ENCODE data around the gene MLLT6.
A peak's percentile ranks its signal among the peaks of the same experiment; 100 is the strongest.

MLLT6 gene

GRCh38 chr17:38676706-38677504 is 28.2 kb upstream of the MLLT6 start:
- peak; percentile 93 for DNase-seq

DNA sequence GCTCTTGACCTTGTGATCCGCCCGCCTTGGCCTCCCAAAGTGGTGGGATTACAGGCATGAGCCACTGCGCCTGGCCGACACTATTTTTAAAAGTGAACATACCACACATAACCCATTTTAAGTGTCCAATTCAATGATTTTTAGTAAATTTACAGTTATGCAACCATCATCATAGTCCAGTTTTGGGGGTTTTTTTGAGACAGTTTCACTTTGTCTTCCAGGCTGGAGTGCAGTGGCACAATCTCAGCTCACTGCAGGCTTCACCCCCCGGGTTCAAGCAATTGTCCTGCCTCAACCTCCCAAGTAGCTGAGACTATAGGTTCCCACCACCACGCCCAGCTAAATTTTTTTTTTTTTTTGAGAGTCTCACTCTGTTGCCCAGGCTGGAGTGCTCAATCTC is 27.3 kb upstream of the MLLT6 start:
- no peak for DNase-seq

GRCh38 chr17:38681096-38681495 is 24.0 kb upstream of the MLLT6 start:
- DNase-seq, result no peak

- no peak for DNase-seq
Measured at GRCh38 chr17:38685491-38685890, 19.6 kb upstream of the MLLT6 start.

- no peak for DNase-seq
Measured at GRCh38 chr17:38687286-38687685, 17.8 kb upstream of the MLLT6 start.

GRCh38 chr17:38690386-38690785 is 14.7 kb upstream of the MLLT6 start:
- DNase-seq, result no peak

DNA sequence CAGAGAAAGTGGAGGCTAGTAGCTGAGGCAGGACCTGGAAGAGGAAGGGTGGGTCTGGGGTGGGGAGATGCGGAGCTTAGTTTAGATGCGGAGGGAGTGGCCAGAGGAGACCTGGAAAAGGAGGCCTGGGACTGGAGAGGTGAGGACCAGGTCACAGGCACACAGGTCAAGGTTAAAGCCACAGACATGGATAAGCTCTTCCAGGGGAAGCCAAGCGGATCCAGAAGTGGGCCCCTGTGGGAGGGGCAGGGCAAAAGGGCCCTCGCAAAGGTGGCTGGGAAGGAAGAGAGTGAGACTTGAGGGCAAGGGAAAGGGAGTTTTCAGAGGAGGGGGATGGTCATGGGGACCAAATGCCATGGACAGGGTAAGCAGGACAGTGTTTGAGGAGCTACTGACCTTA is 13.9 kb upstream of the MLLT6 start:
- no peak for DNase-seq

- no peak for DNase-seq
Measured at GRCh38 chr17:38693700-38694329, 11.3 kb upstream of the MLLT6 start.

DNA sequence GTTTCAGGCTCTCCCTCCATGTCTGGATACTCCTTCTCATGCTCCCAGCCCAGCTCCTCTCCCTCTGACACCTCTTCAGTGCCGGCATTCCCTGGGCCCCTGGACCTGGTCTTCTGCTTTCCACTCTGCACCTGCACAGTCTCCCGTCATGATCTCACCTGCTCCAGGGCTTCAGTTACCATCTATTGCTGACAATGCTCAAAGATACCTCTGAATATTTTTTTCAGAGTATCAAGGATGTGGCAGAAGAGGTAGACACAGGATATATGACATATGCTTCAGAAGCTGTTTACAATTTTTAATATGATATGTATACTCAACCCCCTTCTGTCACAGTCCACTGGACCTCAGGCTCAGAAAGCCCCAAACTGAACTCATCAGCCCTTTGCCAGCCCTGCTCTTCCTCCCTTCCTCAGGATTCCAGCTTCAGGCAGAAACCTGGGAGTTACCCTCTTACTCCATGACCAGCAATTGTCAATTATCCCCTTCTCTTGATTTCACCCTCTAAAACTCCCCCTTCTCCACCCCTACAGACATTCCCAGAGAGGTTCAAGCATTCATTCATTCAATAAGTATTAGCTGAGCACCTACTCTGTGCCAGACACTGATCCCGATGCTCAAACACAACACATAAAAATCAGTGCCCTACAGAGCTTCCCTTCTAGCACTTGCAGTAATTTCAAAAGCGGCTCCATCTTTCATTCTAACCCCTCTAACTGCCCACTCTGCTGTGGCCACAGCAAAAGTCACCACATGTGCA is 7.8 kb upstream of the MLLT6 start:
- DNase-seq, result no peak

DNA sequence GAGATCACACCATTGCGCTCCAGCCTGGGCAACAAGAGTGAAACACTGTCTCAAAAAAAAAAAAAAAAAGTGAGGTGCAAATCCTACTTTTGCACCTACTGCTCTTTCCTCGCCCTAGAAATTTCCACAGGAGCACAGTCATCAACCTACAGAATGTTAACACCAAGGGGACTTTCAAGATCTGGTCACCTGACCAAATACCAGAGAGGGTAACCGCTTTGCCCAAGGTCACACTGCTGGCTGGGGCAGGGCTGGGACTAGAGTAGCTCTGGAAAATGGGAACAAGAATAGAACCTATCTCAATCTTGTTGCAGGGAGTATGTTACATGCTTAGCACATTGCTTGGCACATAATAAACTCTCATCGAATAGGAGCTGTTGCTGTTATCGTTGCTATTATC is 6.3 kb upstream of the MLLT6 start:
- no peak for DNase-seq

- DNase-seq, result peak; percentile 87
Measured at GRCh38 chr17:38701504-38702165, 3.4 kb upstream of the MLLT6 start.

DNA sequence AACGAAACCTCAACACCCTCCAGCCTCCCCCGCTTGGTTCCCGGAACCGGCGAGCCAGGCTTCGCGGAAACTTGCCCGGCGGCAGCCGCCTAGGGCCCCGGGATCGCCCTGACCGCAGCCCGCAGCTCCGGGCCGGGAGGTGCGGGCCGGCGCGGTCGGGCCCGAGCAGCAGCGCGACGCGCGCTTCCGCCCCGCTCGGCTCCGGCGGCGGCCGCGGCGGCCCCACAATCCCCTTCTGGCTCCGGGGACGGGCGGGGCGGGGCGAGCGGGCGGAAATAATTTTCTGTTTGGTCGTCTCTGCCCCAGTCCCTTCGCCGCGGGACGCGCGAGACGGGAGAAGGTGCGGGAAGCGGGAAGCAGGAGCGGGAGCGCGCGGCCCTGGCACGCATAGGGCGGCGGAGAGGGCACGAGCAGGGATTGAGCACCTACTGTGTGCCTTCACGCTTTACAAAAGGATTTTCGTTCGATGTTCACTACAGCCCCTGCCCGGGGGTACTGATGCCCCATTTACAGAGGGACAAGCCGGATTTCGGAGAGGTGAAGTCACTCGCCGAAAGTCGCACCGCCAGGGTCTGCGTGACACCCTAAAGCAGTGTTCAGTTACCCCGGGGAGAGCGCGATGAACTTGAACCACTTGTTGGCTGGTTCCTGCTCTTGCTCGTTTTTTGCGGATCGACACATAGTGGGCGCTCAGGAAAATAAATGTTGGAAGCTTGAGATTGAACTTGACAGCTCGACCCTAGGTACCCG is 2.7 kb upstream of the MLLT6 start:
- DNase-seq, result peak; percentile 89

- DNase-seq, result peak; percentile 51
Measured at GRCh38 chr17:38702916-38703741, 1.9 kb upstream of the MLLT6 start.

DNA sequence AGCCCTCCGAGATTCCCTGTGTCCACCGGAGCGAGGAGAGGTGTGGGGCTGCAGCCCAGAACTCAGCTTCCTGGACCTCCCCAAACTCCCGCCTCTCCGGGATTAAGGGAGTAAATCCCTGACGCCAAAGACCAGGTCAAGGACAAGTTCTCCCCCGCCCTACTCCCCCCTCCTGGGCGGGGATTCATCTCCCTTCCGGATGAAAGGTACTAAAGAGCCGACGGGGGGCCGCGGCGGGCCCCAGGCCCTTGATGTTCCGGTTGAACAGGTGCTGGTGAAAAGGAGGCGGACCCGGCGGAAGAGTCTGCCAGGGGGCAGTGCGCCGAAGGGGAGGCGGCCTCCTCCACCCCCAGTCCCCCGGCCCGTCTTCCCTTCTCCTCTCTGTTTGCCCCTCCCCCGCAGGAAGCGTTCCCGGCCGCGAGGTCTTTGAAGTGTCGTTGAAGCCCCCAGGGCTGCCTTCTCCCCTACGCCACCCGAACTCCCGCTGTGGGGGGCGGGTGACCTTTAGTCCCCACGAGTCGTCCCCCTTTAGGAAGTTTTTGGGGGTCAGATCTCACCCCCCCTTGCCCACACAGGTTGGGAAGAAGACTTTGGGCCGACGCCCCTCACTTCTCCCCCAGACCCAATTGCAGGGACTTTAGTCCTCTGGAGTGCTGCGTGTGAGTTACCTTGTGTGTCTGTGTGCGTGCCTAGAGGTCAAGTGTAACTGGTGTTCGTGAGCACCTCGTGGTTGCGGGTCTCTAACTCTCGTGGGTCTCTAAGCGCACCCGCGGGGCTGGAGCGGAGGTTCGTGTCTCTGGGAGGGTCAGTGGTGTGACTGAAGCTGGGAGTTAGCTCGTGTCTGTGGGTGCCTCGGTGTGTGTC is 1.1 kb upstream of the MLLT6 start:
- DNase-seq, result peak; percentile 94

DNA sequence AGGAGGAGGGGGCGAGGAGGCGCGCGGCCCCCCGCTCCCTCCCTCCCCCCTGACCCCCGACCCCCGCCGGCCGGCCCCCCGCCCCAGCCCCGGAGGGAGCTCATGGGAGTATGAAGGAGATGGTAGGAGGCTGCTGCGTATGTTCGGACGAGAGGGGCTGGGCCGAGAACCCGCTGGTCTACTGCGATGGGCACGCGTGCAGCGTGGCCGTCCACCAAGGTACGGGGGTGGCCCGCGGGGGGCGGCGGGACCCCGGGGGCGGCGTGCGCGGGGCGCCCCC is 390 bp downstream of the MLLT6 start:
- no peak for DNase-seq

DNA sequence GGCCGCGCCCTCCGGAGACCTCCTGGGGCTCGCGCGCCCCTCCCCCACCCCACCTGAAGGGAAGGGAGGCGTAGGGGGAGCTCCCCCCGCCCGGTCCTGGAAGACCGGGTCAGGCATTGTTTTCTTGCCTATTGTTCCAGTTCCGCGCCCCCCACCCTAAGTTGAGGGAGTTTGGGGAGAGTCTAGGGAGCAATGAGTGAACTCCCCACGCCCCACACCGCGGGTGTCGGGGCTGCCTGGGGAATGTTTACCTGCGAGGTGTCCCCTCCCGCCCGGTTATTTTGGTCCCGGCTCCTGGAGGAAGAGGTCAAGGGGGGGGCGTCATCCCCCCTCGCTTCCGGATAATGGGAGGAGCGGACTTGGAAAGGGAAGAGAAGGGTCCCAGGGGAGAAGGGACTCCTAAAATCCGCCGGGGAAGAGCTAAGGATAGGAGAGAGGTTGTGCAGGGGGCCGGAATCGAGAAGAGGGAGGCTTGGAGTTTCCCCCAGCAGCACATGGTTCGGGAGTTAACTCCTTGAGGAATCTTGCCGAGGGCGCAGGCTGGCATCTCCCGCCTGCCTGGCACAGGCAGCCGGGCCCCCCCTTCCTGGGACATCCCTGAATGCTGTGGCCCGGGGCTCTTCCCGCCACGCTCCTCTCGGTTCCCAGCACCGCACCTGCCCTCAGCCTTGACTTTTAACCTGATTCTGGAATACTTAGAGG is 881 bp downstream of the MLLT6 start:
- peak; percentile 39 for DNase-seq

- DNase-seq, result peak; percentile 35
Measured at GRCh38 chr17:38706505-38707216, 1.6 kb downstream of the MLLT6 start.

- no peak for DNase-seq
Measured at GRCh38 chr17:38707678-38708351, 2.7 kb downstream of the MLLT6 start.

All from activated CD4-positive, alpha-beta T cell treated with anti-CD3 and anti-CD28 coated beads, Interleukin-2, Interleukin-6, amounts not matched to agents 100 ng/mL and 50 ng/mL, durations not matched to agents 16 hours and 8 hours (primary cell).